ENCODE data around the gene ORC5. TPM values are rescaled to one million over a fixed set of nuclear protein-coding genes. Genes with fewer than 3 reads are reported as not detected.

ORC5 gene
- 18.6 and 30.1 TPM in 2 replicates for total RNA-seq

GRCh38 chr7:104207731-104208420 is at the start of gene ORC5:
TSS of gene ORC5 (minus strand) at chr7:104208013. CDS start at chr7:104207904, 109 bp downstream.

Other genes starting within 250 kb of the ORC5 start
- 59.3 and 137 TPM in 2 replicates for gene RELN, start 218.4 kb downstream of the ORC5 start, total RNA-seq
- not detected in 2 replicates for gene LHFPL3, start 120.6 kb upstream of the ORC5 start, total RNA-seq

Data from vein endothelial cell (primary cell).